SU-DHL-6 (cell line): ENCODE data around the gene DMP1.

Experiments used
- EZH2phosphoT487 ChIP-seq: fragments of 200-600 bp; sonication (generic), shearing (Covaris generic); conservative IDR thresholded peaks from 2 replicates; pipeline ENCODE4 v1.6.1; 2018; ENCODE audit warnings: mild to moderate bottlenecking, antibody characterized with exemption, low read length, moderate library complexity, mixed read lengths
- TF ChIP-seq, protein P1 (sequence below): fragments of 200-600 bp; sonication (generic); IDR thresholded peaks from one replicate; pipeline ENCODE4 v1.5.1; 2017; ENCODE audit warnings: antibody characterized with exemption, mild to moderate bottlenecking, low read length, moderate library complexity; ENCODE audit not compliant: insufficient read depth, poor library complexity, severe bottlenecking

GRCh38 chr4:87651941-87652340 lies 1.9 kb downstream of the DMP1 start:
- TF ChIP-seq, protein P1, sequence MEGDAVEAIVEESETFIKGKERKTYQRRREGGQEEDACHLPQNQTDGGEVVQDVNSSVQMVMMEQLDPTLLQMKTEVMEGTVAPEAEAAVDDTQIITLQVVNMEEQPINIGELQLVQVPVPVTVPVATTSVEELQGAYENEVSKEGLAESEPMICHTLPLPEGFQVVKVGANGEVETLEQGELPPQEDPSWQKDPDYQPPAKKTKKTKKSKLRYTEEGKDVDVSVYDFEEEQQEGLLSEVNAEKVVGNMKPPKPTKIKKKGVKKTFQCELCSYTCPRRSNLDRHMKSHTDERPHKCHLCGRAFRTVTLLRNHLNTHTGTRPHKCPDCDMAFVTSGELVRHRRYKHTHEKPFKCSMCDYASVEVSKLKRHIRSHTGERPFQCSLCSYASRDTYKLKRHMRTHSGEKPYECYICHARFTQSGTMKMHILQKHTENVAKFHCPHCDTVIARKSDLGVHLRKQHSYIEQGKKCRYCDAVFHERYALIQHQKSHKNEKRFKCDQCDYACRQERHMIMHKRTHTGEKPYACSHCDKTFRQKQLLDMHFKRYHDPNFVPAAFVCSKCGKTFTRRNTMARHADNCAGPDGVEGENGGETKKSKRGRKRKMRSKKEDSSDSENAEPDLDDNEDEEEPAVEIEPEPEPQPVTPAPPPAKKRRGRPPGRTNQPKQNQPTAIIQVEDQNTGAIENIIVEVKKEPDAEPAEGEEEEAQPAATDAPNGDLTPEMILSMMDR: no peak
- TF ChIP-seq EZH2phosphoT487: no peak
